GM04504 (cell line): ENCODE data around the gene FAIM.
A peak's percentile ranks its signal among the peaks of the same experiment; 100 is the strongest.
"Not testable (repeated sequence)": the region's sequence is repeated elsewhere in the genome, so short reads cannot be mapped to it uniquely, and the experiment has no call there.

Experiments
- DNase-seq: peaks from one replicate; pipeline ENCODE4 v3.0.0-alpha.2; 2012; ENCODE audit warnings: low read depth

The FAIM gene

GRCh38 chr3:138601661-138602060 is 6.9 kb upstream of the FAIM start:
- not testable (repeated sequence) for DNase-seq

DNA sequence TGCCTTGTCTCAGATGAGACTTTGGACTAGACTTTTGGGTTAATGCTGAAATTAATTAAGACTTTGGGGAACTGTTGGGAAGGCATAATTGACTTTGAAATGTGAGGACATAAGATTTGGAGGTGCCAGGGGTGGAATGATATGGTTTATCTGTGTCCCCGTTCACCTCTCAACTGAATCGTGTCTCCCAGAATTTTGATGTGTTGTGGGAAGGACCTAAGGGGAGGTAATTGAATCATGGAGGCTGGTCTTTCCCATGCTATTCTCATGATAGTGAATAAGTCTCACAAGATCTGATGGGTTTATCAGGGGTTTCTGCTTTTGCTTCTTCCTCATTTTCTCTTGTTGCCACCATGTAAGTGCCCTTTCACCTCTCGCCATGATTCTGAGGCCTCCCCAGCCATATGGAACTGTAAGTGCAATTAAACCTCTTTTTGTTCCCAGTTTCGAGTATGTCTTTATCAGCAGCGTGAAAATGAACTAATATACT is 4.4 kb upstream of the FAIM start:
- DNase-seq: not testable (repeated sequence)

DNA sequence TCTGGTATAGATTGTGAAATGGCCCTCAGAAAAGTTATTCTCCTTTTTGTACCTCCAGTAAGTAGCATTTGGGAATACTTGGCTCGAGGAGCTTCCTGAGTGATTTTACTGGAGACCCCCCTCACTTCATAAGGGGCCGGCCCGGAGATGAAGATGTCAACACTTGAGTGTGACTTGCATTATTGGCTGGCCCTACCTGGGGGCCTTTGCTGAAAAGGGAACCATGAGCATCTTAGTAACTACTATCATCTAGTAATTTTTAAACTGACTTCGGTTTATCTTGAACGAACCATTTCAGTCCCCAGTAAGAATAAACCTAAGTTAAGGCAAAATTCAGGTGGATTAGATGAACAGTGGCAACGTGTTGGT is 1.3 kb downstream of the FAIM start:
- DNase-seq: no peak

DNA sequence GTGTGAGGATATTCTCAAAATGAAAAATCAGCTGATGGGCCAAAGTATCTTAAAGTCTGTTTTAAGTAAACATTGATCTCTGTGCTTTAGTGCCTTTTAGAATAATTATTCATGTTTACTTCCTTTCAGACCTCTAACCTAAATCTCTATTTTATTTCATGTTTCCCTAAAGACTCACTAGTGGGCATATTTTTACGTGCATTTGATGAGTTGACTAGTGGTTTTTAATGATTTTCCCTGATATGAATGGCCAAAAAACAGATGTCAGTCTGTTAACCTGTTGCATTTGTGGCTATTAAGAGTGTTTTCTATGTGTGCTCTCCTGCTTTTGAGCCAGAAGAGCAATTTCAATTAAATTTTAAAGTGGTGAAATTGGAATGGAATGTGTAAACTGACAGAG is 6.9 kb downstream of the FAIM start:
- DNase-seq: no peak

DNA sequence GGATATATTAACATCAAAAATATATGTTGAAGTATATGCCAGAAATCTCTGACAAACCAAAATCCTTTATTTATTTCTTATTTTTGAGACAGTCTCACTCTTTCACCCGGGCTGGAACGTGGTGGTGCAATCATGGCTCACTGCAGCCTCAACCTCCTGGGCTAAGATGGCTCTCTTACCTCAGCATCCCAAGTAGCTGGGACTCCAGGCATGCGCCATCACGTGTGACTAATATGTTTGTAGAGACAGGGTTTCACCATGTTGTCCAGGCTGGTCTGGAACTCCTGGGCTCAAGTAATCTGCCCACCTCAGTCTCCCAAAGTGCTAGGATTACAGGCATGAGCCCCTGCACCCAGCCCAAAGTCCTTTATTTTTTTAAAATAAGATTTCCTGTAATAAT is 11.9 kb downstream of the FAIM start:
- no peak for DNase-seq

DNA sequence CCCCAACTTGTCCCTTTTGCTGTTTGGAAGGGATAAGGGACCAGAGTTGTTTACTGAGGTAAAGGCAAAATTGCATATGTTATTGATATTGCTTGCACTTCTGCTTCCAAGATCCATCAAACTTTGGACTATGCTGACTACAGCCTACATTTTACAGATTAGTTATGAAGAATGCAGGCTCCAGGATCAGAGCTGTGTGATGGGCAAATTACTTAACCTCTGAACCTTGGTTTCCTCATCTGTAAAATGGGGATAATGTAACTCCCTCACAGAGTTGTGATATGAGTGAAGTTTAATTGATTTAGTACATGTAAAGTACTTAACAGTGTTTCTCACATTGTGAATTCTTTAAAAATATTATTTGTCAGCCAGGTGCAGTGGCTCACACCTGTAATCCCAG is 15.9 kb downstream of the FAIM start:
- DNase-seq: no peak

- DNase-seq: no peak
These were observed 17.3 kb downstream of the FAIM start for GRCh38 chr3:138625707-138626365.

DNA sequence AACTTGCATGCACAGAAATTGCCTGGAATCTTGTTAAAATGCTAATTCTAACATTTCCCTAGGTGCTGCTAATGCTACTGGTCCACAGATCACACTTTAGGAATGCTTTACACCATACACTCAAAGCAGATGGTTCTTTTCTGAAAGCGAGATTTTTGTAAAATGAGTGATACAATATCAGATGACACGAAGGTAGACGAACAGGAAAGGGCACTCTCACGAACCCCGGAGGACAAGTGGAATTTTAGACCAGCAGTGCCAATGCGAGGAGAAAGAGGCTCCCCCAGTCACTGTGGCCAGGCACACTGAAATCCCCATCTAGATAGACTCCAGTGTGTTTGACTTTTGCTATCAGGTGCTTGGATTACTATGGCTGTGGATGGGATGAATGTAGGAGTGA is 21.0 kb downstream of the FAIM start:
- DNase-seq: no peak

GRCh38 chr3:138638641-138639040 is 30.1 kb downstream of the FAIM start:
- DNase-seq: no peak

- no peak for DNase-seq
These were observed 32.0 kb downstream of the FAIM start for GRCh38 chr3:138640537-138640936.

GRCh38 chr3:138642226-138642926 is 33.8 kb downstream of the FAIM start:
- DNase-seq: no peak

DNA sequence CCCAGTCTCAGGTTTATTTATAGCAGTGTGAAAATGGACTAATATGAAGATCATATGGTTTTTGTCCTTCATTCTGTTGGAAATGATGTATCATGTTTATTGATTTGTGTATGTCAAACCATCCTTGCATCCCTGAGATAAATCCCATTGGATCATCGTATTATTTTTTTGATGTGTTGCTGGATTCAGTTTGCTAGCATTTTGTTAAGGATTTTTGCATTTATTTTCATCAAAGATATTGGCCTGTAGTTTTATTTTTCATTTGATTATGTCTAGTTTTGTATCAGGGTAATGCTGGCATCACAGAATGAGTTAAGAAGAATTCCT is 34.3 kb downstream of the FAIM start:
- no peak for DNase-seq

DNA sequence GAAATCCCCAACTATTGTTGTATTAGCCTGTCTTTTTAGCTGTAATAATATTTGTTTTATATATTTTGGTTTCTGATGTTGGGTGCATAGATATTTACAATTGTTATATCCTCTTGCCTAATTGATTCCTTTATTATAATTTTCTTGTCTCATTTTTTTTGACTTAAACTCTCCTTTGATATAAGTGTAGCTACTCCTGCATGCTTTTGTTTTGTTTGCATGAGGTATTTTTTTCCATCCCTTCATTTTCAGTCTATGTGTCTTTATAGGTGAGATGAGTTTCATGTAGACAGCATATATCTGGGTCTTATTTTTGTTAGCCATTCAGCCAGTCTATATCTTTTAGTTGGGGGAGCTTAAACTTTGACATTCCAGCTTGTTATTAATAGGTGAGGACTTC is 37.4 kb downstream of the FAIM start:
- no peak for DNase-seq

GRCh38 chr3:138646513-138646912 is 37.9 kb downstream of the FAIM start:
- no peak for DNase-seq

GRCh38 chr3:138649134-138649533 is 40.6 kb downstream of the FAIM start:
- no peak for DNase-seq

DNA sequence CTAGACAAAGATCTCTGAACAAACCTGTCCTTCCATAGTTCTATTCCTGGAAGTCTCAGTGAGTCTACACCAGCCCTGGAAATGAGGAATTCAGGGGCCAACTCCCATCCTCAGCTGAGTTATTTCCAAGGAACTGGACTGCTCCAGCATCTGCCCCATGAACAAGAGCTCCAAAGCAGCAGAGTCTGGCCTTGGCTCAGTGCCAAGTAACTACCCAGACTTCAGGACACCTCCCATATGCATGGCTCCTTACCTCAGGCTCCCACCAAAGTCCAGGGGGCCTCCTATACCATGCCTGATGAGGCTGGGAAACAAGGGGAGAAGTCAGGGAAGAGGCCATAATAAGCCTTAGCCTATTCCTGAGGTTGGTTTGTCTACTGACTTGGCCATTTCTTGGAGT is 45.0 kb downstream of the FAIM start:
- DNase-seq: no peak

- no peak for DNase-seq
These were observed 48.9 kb downstream of the FAIM start for GRCh38 chr3:138657508-138657907.

GRCh38 chr3:138668107-138668506 is 59.5 kb downstream of the FAIM start:
- no peak for DNase-seq

- no peak for DNase-seq
These were observed 61.8 kb downstream of the FAIM start for GRCh38 chr3:138670407-138670806.

GRCh38 chr3:138673641-138674530 is 65.3 kb downstream of the FAIM start:
- peak; percentile 56 for DNase-seq

- no peak for DNase-seq
These were observed 66.8 kb downstream of the FAIM start for GRCh38 chr3:138675393-138675792.

DNA sequence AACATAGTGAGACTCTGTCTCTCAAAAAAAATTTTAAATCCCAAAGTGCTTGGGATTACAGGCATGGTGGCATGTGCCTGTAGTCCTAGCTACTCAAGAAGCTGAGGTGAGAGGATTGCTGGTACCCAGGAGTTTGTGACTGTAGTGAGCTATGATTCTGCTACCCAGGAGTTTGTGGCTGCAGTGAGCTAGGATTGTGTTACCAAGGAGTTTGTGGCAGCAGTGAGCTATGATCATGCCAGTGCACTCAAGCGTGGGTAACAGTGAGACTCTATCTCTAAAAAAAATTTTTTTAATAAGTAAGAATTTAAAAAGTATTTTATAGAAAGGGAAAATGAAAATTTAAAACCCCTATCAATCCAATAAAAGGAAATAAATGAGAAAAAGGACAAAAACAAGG is 69.5 kb downstream of the FAIM start:
- no peak for DNase-seq

- no peak for DNase-seq
These were observed 70.4 kb downstream of the FAIM start for GRCh38 chr3:138678874-138679392.
